ENCODE data around the gene LSP1.
"Not testable (repeated sequence)": the region's sequence is repeated elsewhere in the genome, so short reads cannot be mapped to it uniquely, and the experiment has no call there.

Gene LSP1

GRCh38 chr11:1877211-1878136 is 24.6 kb downstream of the LSP1 start:
- DNase-seq (ENCODE audit: low read depth in 2 of 2): no peak

GRCh38 chr11:1878137-1879031 is 25.5 kb downstream of the LSP1 start:
- no peak for DNase-seq (ENCODE audit: low read depth in 2 of 2)

- DNase-seq (ENCODE audit: low read depth in 2 of 2): no peak
Measured at GRCh38 chr11:1879342-1879940, 26.6 kb downstream of the LSP1 start.

DNA sequence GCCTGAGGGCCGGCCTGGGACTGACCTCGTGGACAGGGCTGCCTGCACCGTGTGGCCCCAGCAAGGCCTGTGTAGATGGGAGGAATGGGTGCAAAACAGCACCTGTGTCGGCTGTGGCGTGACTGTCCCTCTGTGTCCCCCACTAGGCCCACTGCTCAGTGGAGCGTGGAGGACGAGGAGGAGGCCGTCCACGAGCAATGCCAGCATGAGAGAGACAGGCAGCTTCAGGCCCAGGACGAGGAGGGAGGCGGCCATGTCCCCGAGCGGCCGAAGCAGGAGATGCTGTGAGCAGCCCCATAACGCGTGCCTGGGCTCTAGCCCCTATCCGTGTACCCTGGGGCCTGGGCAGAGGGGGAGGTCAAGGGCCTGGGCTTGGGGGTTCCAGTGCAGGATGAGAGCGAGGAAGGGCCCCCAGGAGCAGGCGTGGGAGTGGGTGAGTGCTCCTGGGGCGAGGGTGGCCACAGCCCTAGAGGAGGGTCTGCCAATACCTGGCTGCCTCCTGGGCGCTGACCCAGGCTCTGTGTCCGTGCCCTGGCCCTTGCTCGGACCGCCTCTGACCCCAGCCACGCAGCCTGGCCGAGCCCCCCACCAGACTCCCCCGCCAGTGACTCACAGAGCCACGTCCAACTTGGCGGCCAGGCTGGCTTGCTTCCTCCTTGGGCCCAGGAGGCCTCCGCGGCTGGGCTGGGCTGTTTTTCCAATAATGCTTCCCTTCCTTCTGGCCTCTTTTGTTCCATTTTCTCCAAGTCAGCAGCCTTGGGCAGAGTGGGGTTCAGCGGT is 27.2 kb downstream of the LSP1 start:
- DNase-seq (ENCODE audit: low read depth in 2 of 2): no peak

DNA sequence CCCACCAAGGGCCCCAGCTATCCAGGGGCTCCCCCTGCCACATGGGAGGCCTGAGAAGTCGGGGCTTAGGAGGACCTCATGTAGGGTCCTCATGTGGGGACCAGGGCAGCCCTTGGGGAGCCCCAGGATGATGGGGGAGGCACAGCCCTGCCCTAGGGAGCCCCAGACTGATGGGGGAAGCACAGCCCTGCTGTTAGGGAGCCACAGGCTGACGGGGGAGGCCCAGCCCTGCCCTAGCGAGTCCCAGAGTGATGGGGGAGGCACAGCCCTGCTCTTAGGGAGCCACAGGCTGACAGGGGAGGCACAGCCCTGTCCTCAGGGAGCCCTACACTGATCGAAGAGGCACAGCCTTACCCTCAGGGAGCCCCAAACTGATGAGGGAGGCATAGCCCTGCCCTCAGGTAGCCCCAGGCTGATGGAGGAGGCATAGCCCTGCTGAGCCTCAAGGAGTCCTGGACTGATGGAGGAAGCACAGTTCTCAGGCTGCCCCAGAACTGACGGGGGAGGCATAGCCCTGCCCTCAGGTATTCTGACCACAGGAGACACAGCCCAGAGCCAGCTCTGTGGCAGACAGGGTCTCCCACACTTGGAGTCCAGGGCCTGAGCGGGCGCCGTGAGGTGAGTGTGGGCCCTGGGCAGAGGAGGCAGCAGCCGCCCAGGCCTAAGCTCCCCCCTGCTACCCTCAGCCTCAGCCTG is 28.0 kb downstream of the LSP1 start:
- DNase-seq (ENCODE audit: low read depth in 2 of 2): no peak

GRCh38 chr11:1881442-1882264 is 28.8 kb downstream of the LSP1 start:
- no peak for DNase-seq (ENCODE audit: low read depth in 2 of 2)

DNA sequence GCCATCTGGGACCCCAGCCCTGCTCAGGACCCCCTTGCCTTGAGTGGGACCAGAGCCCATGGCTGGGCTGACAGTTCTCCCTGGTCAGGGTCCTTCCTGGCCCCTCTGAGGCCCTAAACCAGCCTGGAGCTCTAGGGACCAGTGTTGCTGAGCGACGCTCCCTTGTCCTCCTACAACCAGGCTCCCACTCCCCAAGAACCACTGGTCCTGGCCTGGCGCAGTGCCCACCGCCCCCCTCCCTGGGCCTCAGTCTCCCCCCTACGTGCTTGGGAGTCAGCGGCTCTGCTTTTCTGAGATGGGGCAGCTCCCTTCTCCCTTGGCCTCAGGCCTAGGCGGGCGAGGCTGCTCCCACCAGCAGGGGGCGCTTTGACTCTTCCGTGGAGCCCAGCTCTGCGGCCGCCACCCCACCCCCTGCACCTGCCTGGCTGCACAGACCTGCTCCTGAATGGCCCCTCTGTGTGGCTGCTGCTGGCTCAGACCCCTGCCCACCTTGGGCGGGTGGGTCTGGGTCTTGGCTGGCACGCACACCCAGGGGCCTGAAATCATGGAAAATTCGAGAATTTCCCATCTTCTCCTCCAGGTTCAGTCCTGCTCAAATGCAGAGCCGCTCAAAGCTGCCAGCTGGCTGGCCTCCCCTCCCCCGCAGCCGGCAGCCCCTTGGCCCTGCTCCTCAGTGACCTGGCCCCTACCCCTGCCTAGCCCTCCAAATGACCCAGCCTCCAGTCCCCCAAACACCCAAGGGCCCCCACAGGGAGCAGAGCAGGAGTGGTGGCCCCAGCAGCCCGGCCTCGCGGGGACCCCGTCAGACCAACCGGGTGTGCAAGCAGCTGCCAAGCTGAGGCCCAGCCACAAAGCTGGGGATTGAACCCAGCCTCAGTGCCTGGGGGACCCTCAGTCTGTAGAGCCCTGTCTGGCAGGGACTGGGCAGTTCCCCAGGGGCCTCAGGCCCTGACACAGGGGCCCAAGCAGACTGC is 29.7 kb downstream of the LSP1 start:
- DNase-seq (ENCODE audit: low read depth in 2 of 2): peak; percentile 70 to 82

- no peak for DNase-seq (ENCODE audit: low read depth in 2 of 2)
Measured at GRCh38 chr11:1883346-1884302, 30.7 kb downstream of the LSP1 start.

GRCh38 chr11:1884303-1884700 is 31.4 kb downstream of the LSP1 start:
- no peak for DNase-seq (ENCODE audit: low read depth in 2 of 2)

- not testable (repeated sequence) for DNase-seq (ENCODE audit: low read depth in 2 of 2)
Measured at GRCh38 chr11:1886551-1886950, 33.7 kb downstream of the LSP1 start.

DNA sequence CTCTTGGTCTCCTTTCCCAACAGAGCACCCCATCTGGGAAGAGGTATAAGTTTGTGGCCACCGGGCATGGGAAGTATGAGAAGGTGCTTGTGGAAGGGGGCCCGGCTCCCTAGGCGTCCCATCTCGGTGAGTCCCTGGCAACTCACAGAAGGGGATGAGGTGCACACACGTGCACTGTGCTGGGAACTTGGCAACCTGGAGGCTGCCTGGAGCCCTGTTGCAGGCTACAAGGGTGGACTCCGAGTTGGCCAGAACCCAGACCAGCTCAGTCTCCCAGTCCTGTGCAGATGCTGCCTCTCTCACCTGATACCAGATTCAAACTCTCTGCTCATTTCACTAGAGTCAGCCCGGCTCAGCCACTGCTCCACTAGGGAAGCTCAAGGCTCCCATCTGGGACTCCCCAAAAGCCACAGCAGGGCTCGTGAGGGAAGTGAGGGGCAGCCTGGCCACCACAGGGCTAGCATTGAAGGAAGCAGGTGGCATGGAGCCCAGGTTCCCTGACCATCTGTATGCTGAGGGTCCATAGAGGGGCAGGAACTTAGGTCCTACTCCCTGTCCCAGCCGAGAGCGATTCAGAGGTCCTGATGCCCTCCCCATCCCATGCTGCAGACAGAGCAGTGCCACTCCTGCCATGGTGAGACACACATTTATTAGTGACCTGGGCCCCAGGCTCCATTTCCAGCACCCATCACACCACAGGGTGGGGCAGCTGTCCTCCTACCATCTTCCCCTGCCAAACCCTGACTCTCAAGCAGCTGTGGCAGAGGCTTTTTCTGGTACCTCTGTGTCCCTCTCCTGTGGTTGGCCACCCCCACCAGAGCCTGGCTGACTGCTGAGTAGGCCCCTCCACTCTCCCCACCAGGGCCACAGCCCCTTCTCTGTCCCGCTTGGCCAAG is 34.8 kb downstream of the LSP1 start:
- DNase-seq (ENCODE audit: low read depth in 2 of 2): no peak

GRCh38 chr11:1888347-1888753 is 35.5 kb downstream of the LSP1 start:
- DNase-seq (ENCODE audit: low read depth in 2 of 2): no peak

DNA sequence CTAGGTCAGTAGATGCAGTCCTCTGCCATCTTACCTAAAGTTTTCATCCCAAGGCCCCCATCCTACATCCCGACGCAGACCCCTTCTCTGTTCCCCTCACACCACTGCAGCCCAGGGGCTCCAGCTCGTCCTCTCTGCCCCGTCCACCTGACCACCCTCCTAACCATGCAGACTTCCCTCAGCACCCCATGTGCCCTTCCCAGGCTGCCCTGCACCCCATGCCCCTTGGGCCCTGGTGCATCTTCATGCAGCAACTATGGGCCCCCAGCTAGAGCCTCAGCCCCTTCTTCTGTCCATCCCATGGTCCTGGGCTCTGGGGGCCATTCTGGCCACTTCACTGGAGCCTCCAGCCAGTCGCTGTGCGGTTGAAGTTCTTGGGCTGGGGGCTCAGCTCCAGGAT is 35.9 kb downstream of the LSP1 start:
- no peak for DNase-seq (ENCODE audit: low read depth in 2 of 2)

- peak; percentile 50 to 55 for DNase-seq (ENCODE audit: low read depth in 2 of 2)
Measured at GRCh38 chr11:1889224-1889930, 36.5 kb downstream of the LSP1 start.

- DNase-seq (ENCODE audit: low read depth in 2 of 2): no peak
Measured at GRCh38 chr11:1889941-1890855, 37.3 kb downstream of the LSP1 start.

Measured in stimulated activated CD4-positive, alpha-beta T cell treated with anti-CD3 and anti-CD28 coated beads, Interleukin-4, amount 100 ng/mL, for 48 hours (primary cell).